OCI-LY1 (cell line): ENCODE data around the gene SDR42E2.

Experiments
- CTCF ChIP-seq: fragments of 200-600 bp; sonication (generic), shearing (Covaris generic); IDR thresholded peaks from 2 replicates; pipeline ENCODE4 v1.5.1; 2017; ENCODE audit warnings: mild to moderate bottlenecking, antibody characterized with exemption, low read length, moderate library complexity, mixed read lengths
- EZH2 ChIP-seq: fragments of 200-600 bp; sonication (generic), shearing (Covaris generic); IDR thresholded peaks from 2 replicates; pipeline ENCODE4 v1.8.0; 2017; ENCODE audit warnings: borderline replicate concordance, mixed run types, mild to moderate bottlenecking, antibody characterized with exemption, low read length, moderate library complexity, mixed read lengths

- no peak for TF ChIP-seq CTCF
- no peak for TF ChIP-seq EZH2
Measured at GRCh38 chr16:22116095-22116700, 46.1 kb upstream of the SDR42E2 start.
